ENCODE measurements around the gene OPN1MW3.
"Not testable (repeated sequence)": the region's sequence is repeated elsewhere in the genome, so short reads cannot be mapped to it uniquely, and the experiment has no call there.

OPN1MW3 gene

DNA sequence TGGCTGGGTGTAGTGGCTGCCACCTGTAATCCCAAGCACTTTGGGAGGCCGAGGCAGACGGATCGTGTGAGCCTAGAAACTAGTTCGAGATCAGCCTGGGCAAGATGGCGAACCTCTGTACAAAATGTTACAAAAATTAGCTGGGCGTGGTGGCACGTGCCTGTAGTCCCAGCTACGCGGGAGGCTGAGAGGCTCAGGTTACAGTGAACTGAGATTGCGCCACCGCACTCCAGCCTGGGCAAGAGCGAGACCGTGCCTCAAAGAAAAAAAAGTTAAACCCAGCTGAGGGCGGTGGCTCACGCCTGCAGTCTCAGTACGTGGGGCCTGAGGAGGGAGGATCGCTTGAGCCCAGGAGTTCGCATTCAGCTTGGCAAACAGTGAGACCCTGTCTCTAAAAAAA is 39.3 kb downstream of the OPN1MW3 start:
- DNase-seq: no peak

GRCh38 chrX:154298312-154298711 is 40.9 kb downstream of the OPN1MW3 start:
- DNase-seq: no peak

DNA sequence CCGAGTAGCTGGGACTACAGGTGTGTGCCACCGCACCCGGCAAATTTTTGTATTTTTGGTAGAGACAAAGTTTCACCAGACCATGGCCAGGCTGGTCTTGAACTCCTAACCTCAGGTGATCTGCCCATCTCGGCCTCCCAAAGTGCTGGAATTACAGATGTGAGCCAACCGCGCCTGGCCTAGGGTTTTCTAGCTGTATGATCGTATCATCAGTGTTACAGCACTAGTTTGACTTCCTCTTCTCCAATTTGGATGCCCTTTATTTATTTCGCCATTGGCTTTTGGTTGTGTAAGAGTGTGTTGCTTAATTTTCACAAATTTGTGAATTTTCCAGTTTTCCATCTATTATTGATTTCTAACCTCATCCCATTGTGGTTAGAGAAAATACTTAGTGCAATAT is 43.4 kb downstream of the OPN1MW3 start:
- no peak for DNase-seq

DNA sequence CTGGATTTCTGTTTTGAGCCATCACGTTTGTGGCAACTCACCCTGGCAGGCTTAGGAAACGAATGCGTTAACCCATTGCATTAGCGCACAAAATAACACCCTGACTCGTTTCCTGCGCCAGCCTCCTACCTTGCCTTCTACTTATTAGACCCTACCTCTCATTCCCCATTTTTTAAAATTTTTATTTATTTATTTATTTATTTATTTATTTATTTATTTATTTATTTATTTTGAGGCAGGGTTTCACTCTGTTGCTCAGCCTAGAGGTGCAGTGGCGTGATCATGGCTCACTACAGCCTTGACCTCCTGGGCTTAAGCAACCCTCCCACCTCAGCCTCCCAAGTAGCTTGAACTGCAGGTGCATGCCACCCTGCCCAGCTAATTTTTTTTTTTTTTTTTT is 45.6 kb downstream of the OPN1MW3 start:
- DNase-seq: not testable (repeated sequence)

DNA sequence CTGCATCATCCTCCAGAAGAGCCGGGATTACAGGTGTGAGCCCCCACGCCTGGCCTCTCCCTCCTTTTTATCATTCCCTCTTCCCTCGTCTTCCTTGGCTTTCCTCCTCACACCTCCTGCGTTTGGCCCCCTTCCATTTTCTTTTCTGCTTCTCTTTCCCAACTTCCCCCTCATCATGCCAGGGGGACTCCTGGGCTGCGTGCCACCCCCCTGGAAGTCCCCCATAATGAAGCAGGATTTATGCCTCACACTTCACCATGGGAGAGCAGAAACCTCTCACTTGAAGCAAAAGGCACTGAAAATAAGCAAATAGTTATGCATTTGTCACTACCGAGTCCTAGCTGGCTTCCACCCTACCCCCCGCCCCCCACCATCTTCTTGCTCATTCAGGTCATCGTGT is 46.1 kb downstream of the OPN1MW3 start:
- no peak for DNase-seq

DNA sequence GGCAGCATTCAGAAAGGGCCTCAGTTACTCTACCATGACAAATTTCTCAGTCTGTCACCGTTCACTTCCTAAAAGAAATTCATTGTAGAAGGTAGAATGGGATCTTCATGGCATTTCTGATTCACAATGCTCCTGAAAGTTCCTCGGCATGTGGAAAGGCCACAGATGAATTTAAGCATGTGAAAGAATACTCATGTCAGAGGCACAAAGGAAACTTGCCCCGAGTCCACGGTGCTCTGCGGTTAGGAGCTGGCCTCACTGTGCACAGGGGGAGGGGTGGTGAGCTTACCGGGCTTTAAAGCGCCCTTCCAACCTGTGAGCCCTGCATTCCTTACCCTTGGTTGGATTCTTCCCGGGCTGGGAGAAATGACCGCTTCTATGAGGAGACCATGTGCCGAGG is 47.5 kb downstream of the OPN1MW3 start:
- no peak for DNase-seq

DNA sequence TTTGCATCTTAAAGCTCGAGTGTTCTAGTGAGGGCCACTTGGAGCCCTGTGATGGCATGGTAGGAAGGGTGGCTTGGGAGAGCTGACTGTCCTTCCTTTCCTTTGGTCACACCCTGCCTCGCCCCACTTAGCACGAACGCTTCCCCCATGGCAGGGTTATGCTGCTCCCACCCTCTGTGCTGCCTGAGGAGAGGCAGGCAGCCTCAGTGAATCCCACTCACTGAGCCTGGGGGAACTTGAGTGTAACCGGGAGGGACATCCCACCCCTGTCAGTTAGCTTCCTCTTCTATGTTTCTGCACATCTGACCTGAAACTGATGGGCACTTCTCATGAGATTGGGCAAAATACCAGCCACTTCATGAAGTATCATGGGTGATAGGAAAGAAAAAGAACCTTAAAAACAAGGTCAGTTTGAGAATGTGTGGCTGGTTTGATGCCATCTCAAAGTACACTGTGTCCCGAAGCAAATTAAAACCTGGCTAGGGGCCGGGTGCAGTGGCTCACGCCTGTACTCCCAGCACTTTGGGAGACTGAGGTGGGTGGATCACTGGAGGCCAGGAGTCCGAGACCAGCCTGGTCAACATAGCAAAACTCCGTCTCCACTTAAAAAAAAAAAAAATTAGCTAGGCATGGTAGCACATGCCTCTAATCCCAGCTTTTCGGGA is 48.3 kb downstream of the OPN1MW3 start:
- DNase-seq: no peak

GRCh38 chrX:154307202-154307601 is 49.8 kb downstream of the OPN1MW3 start:
- no peak for DNase-seq

DNA sequence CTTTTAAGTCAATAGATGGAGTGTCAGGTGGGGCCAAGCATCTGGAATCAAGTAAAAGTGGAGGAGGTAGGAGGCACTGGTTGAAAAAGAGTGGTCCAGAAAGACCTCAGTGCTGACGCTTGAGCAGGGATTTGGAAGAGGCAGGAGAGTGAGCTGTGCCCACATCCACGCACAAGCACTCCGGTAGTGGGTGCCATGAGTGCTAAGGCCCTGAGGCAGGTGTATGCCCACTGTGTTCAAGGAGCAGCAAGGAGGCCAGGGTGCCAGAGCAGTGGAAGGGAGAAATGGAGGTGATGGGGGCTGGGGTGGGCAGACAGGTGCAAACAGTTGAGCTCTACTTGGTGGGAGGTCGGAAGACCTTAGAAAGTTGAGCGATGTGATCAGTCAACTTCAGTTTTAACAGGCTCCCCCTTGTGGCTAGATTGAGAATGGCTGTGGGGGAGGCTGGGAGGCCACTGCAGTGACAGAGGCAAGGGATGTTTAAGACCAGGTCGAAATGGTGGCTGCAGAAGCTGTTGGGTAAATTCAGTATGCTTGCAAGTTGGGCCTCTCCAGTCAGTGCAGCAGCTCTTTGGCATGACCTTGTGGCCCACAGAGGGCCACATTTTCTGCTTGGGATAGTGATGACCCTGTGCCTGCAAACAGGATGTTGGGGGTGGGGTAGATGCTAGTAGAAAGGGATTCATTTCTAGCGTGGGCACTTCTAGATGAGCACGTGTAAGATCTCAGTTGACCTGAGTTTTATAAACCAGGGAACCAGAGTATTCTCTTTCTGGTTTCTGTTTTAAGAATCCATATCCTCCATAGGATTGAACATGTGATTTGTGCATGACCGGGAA is 50.9 kb downstream of the OPN1MW3 start:
- no peak for DNase-seq

- no peak for DNase-seq
Observed at GRCh38 chrX:154309041-154309775, 51.8 kb downstream of the OPN1MW3 start.

GRCh38 chrX:154310616-154311536 is 53.5 kb downstream of the OPN1MW3 start:
- DNase-seq: no peak

GRCh38 chrX:154312116-154312515 is 54.7 kb downstream of the OPN1MW3 start:
- no peak for DNase-seq

GRCh38 chrX:154313147-154313546 is 55.8 kb downstream of the OPN1MW3 start:
- DNase-seq: no peak

- DNase-seq: no peak
Observed at GRCh38 chrX:154315416-154315815, 58.0 kb downstream of the OPN1MW3 start.

- no peak for DNase-seq
Observed at GRCh38 chrX:154317391-154317995, 60.1 kb downstream of the OPN1MW3 start.

- no peak for DNase-seq
Observed at GRCh38 chrX:154320406-154320805, 63.0 kb downstream of the OPN1MW3 start.

Data from right kidney (tissue), 1 donor.